ENCODE results near the gene CHST6. TPM values are rescaled to one million over a fixed set of nuclear protein-coding genes. Genes with fewer than 3 reads are reported as not detected.

Gene CHST6
- total and polyA plus RNA-seq, 10 of the 15 experiments (the other 5 are each of a cell fraction or from before 2014, with no cell fraction given): 0.14 to 2.5 (median 0.51) TPM

DNA sequence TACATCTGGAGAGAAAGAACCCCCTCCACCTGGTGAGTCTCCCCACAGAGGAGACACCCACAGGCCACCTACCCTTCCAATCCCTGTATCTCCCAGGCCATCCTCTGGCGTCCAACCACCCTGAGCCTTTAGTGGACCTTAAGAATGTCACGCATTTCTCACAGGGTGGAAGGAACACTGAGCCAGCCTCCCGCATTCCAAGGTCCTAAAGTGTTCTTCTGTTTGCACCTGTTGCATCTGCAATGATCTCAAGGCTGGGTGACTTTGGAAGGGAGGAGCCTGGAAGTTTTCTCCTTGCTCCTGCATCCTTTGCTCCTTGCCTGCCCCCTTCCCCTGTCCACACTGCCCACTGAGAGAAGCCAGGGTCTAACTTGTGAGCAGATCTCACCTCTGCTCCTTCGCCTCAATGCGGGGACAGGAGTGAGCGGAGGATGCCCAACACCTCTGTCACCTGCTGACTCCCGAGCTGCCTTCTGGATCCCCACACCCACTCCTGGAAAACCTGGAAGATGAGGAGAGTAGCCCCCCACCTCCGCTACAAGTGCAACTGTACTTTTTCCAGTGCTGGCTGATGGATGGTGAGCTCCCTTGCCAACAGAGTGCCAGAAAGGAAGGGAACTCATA is 37.0 kb upstream of the CHST6 start (continued):
- TF ChIP-seq, protein P1, sequence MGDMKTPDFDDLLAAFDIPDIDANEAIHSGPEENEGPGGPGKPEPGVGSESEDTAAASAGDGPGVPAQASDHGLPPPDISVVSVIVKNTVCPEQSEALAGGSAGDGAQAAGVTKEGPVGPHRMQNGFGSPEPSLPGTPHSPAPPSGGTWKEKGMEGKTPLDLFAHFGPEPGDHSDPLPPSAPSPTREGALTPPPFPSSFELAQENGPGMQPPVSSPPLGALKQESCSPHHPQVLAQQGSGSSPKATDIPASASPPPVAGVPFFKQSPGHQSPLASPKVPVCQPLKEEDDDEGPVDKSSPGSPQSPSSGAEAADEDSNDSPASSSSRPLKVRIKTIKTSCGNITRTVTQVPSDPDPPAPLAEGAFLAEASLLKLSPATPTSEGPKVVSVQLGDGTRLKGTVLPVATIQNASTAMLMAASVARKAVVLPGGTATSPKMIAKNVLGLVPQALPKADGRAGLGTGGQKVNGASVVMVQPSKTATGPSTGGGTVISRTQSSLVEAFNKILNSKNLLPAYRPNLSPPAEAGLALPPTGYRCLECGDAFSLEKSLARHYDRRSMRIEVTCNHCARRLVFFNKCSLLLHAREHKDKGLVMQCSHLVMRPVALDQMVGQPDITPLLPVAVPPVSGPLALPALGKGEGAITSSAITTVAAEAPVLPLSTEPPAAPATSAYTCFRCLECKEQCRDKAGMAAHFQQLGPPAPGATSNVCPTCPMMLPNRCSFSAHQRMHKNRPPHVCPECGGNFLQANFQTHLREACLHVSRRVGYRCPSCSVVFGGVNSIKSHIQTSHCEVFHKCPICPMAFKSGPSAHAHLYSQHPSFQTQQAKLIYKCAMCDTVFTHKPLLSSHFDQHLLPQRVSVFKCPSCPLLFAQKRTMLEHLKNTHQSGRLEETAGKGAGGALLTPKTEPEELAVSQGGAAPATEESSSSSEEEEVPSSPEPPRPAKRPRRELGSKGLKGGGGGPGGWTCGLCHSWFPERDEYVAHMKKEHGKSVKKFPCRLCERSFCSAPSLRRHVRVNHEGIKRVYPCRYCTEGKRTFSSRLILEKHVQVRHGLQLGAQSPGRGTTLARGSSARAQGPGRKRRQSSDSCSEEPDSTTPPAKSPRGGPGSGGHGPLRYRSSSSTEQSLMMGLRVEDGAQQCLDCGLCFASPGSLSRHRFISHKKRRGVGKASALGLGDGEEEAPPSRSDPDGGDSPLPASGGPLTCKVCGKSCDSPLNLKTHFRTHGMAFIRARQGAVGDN (IDR thresholded peaks at IDR 0.05): no peak
- TF ChIP-seq MTA2 (IDR thresholded peaks at IDR 0.05; ENCODE audit: low read depth) (no peak), TAF1 (IDR thresholded peaks at IDR 0.05; ENCODE audit: borderline replicate concordance, low read depth, low read length) (no peak), YY1 (IDR thresholded peaks at IDR 0.05; ENCODE audit: low read depth, low read length) (no peak), RAD21 (IDR thresholded peaks at IDR 0.05; ENCODE audit: insufficient read depth, low read depth, low read length) (no peak), KAT2A (conservative IDR thresholded peaks at IDR 0.05; ENCODE audit: control insufficient read depth, low read depth, low read length) (no peak), POU2F2 (IDR thresholded peaks at IDR 0.05; ENCODE audit: borderline replicate concordance, low read depth, low read length) (no peak)
- TF ChIP-seq, protein P2, sequence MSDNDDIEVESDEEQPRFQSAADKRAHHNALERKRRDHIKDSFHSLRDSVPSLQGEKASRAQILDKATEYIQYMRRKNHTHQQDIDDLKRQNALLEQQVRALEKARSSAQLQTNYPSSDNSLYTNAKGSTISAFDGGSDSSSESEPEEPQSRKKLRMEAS (IDR thresholded peaks at IDR 0.05; ENCODE audit: low read depth, low read length): no peak
- TF ChIP-seq, protein P3, sequence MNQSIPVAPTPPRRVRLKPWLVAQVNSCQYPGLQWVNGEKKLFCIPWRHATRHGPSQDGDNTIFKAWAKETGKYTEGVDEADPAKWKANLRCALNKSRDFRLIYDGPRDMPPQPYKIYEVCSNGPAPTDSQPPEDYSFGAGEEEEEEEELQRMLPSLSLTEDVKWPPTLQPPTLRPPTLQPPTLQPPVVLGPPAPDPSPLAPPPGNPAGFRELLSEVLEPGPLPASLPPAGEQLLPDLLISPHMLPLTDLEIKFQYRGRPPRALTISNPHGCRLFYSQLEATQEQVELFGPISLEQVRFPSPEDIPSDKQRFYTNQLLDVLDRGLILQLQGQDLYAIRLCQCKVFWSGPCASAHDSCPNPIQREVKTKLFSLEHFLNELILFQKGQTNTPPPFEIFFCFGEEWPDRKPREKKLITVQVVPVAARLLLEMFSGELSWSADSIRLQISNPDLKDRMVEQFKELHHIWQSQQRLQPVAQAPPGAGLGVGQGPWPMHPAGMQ (IDR thresholded peaks at IDR 0.05; ENCODE audit: borderline replicate concordance): no peak

Data from GM12878 (cell line).